Effector CD8-positive, alpha-beta T cell (primary cell): ENCODE results near the gene FRMD6.

Experiments used
- DNase-seq: peaks from one replicate; lab custom pipeline; 2025; lab: John Stamatoyannopoulos, UW

Gene FRMD6

DNA sequence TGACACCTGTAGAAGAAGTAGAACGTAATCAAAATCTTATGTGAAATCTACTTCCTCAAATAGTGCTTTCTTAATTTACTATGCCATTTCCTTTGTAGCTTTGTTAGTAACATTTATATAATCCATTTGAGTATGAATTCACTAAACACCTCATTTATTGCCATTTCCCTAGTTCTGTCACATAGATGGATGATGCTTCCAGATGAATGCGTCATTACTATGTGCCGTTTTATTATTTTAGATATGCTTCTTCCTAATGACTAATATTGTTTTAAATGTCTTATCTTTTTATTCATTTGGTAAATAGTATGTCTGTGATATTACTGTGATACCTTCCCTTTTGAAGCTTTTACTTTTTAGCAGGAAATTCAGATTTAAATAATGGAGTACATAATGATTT, 14.4 kb downstream of the FRMD6 start:
- no peak for DNase-seq

DNA sequence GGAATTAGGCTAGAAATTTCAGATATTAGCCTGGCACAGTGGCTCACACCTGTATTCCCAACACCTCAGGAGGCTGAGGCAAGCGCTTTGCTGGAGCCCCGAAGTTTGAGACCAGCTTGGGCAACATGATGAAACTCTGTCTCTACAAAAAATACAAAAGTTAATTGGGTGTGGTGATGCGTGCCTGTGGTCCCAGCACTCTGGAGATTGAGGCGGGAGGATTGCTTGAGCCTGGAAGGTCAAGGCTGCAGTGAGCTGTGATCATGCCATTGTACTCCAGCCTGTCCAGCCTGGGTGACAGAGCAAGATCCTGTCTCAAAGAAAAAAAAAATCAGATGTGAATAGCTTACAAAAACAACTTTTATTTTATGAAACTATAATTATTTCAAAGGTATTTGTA, 15.1 kb downstream of the FRMD6 start:
- no peak for DNase-seq

DNA sequence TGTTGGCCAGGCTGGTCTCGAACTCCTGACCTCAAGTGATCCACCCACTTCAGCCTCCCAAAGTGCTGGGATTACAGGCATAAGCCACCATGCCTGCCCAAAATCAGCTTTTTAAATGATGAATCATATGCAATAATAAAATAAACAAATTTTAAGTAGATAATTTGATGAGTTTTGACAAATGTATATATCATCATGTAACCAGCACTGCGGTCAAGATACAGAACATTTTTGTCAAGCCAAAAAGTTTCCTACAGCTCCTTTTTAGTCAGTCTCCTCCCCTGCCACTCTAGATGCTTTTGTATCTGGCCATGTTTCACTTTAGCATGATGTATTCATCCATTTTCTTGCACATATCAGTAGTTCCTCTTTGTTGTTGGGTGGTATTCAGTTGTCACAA, 17.2 kb downstream of the FRMD6 start:
- no peak for DNase-seq

DNA sequence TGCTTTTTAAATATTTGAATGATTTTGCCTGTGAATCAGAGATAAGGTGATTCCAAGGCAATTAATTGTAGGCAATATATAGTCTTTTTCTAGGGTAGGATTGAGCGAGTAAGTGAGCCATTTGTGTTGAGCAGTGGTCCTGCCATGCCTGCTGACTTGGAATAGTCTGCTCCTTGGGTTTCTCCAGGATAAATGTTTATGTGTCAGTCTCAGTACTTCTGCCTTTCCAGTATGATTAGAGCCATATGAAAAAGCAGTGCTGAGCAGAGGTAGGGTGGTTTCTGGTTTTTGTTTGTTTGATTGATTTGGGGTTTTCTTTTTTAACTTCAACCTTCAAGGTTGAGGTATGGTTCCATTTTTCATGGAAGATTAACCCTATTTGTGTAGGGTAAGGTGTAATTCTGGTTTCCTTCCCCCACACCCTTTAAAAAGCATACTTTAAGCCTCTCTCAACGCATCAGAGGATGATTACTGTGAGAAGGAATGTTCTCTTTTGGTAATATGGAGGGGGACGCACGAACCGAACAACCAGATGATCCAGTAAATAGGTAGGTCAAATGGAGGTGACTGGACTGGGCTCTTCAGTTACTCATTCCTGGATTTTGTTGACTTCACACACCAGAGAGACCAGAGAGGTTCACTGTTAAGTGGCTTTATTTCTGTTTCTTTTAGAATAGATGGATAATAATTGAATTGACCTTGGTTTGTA, 22.7 kb downstream of the FRMD6 start:
- no peak for DNase-seq

DNA sequence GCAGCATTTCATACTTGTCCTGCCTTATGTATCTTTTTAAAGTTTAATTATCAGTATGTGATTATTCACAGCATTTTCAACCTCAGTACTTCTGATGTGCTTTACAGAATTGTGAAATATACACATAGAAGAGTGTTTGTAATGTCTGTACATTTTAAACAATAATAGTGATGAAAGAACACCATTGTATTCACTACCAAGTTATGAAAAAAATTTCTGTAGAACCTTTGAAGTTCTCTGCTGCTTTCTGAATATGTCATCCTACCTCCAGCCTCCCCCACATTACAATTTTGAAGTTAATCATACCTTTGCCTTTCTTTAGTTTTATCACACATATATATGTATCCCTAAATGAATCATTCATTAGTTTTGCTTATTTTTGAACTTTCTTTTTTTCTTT, 24.8 kb downstream of the FRMD6 start:
- no peak for DNase-seq

DNA sequence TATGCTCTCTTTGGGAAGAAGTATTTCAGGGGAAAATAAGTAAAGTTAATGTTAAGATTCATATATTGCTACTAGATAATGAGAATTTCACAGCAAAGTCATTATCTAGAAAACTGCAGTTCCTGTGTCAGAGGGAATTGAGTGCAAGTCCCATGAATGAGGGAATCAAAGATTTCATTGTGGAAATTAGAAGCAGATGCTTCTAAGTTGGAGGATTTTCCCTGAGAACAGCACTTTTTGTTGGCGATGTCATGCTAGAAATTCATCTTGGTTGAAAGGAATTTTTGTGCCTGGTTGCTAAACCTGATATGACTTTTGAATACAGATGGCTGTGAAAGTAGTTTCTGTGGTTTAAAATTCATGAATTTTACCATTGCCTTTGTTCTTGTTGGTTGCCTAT, 25.6 kb downstream of the FRMD6 start:
- no peak for DNase-seq

DNA sequence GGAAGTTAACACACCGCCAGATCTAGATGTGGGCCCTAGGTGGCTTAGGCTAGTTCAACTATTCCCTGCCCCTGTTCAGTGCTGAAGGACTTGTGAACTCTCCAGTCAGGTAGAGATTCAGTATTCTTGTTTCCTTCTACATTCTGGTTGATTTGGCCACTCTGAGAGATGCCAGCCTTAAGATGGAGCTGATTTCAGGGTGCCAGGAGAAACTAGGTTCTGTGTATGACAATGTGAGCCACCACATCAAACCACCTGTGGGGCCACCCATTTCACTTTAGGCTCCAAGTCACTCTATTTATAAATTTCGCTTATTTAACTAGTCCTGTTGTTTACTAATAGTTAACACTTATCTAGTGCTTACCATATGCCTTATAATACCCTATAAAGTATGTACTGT, 26.0 kb downstream of the FRMD6 start:
- DNase-seq, result no peak

DNA sequence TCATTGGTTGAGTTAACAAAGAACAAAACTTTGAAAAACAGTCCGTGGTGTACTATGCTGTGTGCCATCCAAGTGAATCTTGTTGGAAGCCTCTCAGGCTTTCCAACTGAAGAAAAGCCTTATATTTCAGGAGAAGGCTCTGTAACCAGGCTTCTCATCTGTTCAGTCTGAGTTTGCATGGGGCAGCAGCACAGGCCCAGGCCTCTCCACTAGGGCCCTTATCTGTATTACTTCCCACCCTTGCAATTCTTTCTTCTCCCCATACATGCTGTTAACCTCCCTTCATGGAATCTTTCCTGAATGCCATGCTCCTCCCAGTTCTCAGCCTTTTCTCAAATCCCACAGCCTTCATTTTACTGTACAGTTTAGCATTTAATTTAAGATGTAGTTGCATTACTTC, 28.3 kb downstream of the FRMD6 start:
- DNase-seq, result no peak

DNA sequence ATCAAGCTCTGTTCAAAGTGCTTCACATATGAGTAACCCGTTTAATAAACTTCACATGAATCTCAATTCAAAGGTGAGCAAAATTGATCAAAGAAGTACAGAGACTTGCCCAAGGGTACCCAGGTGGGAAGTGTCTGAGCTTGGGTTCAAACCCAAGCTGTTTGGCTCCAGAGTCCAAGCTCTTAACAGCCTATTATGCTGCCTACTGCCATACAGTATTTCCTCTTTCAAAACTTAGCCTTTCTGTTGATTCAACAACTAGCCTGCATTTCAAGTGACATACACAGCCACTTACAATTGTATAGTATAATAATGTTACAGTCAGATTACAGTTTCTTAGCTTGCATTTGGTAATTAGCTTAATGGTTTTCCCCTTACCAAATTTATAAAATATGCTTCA, 29.7 kb downstream of the FRMD6 start:
- DNase-seq, result no peak

DNA sequence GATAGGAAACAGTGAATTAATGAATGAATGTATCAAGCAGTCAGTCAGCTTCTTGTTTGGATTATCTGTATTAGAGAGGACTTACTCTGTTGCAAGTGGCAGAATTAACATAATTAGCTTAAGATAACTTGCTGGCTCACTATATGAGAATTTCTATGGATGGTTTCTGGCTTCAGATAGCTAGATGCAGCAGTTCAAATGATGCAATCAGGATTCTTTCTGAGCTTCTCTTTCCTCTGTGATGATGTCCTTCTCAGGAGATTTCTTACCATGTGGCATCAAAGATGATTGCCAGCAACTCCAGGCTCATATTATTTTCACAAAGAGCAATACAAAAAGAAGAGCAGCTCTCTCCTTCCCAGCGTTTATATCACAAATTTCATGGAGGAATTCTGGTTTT, 30.7 kb downstream of the FRMD6 start:
- DNase-seq, result no peak

DNA sequence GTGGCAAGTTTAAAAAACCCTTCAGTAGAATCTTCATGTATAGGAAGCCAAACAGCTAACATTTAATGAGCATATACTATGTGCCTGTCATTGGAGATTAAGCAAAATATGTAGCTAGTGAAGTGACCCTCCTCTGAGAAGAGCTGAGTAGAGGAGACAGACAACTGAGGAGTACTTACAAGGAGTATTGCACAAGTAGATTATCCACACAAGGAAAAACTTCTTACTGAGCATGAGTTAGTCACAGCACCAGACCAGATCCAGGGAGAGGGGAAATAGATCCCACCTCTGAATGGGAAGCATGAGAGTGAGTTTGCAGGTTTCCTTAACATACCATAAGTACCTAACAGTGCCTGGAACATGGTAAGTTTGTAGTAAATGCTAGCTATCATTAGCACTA, 33.0 kb downstream of the FRMD6 start:
- DNase-seq, result no peak

DNA sequence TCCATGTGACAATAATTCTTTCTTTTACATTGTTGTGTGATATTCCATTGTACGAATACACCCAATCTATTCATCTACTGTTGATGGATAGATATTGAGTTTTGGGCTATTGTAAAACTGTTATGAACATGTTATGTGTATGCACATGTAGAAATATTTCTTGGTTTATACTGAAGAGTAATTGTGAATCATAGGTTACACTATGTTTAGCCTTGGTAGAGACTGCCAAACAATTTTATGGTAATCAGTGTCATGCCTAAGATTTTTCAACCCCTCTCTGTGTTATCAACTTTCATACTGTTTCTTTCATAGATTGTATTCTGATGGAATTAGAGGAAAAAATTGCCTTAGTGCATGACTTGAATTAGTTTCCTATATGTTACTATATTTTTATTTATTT, 39.5 kb downstream of the FRMD6 start:
- no peak for DNase-seq

DNA sequence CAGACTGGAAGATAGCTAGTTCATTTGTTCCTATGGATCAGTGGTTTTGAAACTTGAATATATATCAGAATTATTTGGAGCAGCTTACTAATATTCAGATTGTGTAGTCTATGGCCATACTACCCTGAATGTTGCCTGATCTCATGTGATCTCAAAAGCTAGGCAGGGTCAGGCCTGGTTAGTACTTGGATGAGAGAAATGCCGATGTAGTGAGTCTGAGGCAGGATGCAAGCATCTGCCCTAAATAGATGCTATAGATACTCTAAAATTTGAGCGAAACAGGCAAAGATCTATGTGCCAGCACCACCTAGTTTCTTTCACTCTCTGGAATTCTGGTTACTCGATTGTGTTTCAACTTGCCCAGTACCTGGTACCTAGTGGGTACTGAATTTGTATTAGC, 40.9 kb downstream of the FRMD6 start:
- DNase-seq, result no peak

DNA sequence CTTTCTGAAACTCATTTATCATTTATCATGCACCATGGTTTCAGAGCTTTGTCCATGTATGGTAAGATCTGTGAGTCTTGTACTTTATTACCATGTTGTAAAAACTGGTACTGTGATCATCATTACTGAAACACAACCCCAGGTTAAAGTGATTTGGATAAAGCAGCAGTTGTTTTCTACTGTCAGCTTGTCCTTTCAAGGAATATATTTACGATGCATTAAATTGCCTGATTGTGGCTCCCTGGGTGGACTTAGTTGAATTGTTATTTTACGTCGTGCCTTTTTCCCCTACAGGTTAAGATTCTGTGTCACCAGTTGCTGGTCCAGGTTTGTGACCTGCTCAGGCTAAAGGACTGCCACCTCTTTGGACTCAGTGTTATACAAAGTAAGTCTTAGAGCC, 46.1 kb downstream of the FRMD6 start:
- no peak for DNase-seq

DNA sequence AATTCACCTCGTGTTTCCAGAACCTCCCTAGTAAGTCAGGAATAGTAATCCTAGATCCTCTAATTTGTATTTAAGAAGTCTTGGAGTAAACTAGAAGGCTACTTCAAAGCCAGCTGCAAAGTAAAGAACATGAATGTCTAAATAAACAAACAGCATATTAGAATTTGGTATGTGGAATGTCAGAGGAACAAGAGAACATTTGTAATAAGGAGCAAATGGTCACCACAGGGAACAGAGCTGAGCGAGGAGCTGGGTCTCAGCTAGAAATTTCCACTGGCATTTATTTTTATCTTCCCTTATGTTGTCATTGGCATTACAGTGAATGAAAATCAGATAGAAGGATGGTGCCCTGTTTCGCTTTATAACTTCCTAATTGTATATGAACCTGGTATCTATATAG, 50.2 kb downstream of the FRMD6 start:
- no peak for DNase-seq

DNA sequence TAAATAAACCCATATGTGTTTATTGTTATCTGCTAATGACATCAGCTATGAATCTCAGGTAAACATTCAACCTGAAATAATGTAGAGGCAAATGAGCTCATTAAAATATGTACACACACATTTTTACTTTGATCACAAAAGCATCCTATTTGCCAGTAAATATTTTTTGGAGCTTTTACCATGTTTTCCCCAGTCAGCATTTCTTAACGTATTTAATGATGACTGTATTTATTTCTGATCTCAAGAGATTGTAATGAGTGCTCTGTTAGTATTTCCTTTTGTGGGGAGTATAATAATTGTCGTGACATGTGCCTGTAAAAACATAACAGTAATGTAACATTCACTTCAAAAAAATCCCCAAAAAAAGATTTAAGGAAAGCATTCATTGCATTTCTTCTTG, 52.1 kb downstream of the FRMD6 start:
- no peak for DNase-seq

DNA sequence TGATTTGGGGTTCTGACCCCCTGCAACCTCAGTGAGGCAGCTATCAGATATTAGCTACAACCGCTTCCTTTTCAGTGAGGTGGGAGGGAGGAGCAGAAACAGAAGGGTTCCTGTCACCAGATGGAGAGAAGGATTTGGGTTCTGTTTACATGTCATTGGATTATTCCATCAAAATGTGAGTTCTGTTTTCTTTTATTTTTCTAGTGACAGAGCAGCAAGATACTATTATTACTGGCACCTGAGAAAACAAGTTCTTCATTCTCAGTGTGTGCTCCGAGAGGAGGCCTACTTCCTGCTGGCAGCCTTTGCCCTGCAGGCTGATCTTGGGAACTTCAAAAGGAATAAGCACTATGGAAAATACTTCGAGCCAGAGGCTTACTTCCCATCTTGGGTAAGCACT, 52.8 kb downstream of the FRMD6 start:
- no peak for DNase-seq

DNA sequence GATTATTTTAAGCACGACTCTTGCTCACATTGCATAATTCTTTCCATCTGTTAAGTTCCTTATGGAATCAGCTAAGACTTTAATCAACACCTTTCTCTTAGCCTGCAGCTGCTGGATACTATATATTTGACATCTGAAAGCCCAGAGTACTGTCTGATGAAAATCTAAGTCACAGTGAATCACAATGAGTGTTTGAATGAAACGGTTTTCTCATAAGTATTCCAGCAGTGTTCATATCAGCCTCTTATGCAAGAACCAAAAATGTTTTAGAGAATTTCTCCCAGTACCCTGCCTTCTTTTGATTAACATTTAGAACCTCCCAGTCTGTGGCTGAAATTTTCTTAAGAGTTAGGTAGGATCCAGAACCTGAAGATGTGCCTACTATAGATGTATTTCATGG, 55.6 kb downstream of the FRMD6 start:
- DNase-seq, result no peak

DNA sequence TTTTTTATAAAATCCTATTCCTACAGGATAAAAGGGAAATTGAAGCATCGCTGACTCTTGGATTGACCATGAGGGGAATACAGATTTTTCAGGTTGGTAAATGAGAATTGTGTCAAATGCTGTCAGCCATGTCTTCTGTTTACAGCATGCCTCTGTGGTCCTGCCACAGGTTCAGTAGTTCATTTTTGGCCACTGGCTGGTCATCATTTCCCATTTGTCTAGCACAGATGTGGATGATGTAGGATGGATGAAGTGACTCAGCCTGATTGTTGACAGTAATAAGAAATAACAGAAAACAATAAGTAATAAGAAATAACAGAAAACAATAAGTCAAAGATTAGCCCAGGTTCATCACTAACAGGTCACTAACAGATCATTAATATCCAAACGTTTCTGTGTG, 59.8 kb downstream of the FRMD6 start:
- no peak for DNase-seq

DNA sequence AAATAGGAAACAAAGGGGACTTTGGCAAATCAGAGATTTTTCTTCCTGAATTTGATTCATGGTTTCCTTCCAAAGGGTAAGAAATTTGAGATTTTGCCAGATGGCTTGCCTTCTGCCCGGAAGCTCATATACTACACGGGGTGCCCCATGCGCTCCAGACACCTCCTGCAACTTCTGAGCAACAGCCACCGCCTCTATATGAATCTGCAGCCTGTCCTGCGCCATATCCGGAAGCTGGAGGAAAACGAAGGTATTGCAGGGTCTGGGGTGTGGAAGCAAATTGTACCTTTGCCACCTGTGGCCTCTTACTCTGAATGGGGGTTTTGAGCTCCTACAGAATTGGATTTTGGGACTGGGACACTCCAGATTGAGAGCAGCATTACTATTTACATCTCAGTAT, 63.5 kb downstream of the FRMD6 start:
- no peak for DNase-seq

DNA sequence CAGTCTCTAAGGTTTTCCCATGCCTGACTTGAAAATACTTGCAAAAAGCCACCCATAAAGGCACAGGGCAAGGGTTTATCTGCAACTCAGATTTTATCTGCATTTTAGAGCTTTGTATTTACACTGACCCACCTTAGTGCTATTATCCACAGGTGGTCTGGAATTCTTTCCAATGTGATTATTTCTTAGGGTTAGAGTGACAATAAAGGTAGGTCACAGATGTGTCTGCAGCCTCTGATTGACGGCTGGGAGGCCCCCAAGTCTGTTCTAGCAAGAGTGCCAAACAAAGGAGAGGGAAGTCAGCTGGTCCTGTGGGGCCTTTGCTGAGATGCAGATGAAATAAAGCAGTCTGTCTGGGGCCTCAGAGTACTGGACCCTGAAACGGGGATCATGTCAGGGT, 64.0 kb downstream of the FRMD6 start:
- DNase-seq, result no peak

DNA sequence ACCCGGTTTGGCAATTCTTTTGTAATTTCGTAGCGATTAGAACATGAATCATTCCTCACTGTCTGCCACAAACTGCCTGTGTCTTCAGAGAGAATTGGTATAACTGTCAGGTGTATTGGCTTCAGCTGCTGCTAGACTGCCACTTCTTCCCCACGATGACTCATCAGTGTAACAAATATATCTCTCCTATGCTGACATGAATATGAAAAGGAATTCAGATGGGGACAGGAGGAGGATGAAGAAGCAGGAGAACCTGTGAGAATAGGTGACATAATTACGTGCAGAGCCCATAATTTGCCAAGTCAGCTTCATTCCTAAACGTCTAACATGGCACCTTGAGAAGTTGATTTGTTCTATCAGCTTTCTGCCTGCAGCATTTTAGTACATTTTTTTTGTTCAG, 64.9 kb downstream of the FRMD6 start:
- no peak for DNase-seq

DNA sequence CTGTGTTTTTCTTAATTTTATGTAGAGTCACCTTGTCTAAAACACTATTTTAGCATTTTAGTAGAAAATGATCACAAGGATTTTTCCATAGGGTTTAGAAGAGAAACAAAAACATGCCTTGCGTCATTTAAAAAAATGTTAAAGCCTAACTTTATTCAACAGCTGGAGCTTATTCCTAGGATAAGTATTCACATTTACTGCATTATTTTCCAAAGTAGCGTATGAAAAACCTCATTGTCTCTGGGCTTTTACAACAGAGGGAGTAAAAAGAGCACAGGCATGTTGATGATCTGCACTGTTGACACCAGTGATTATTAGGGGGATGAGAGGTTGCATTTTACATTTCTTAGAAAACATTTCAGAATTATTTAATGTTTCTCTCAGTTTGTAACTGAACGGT, 66.1 kb downstream of the FRMD6 start:
- no peak for DNase-seq

DNA sequence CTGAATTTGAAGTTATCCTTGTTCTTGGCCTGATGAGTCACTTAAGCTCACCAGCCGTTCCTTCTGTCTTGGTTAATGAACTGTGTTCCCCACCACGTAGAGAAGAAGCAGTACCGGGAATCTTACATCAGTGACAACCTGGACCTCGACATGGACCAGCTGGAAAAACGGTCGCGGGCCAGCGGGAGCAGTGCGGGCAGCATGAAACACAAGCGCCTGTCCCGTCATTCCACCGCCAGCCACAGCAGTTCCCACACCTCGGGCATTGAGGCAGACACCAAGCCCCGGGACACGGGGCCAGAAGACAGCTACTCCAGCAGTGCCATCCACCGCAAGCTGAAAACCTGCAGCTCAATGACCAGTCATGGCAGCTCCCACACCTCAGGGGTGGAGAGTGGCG, 68.2 kb downstream of the FRMD6 start:
- DNase-seq, result no peak

DNA sequence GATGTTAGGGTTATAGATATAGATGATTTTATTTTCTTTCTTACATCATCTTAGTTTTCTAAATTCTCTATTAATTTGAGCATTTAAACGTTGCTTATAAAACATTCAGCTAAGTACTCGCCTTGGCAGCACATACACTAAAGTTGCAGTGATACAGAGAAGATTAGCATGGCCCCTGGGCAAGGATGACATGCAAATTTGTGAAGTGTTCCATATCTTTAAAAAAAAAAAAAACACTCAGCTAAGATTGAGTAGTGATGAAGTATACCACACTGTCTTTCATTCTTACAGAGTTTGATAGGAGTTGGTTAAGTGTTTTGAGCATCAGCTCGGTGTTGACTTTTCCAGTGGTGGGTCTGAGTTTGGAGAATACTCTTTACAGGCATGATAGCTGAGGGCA, 72.3 kb downstream of the FRMD6 start:
- no peak for DNase-seq
